HEK293 (cell line): ENCODE results near the gene VPS4A.

Experiments used
- CTCF ChIA-PET: fragments of 350-600 bp; formaldehyde crosslinking; extraction: SDS; loops from one replicate; lab custom pipeline; 2021; ENCODE audit warnings: antibody characterized with exemption; lab: Yijun Ruan, JAX
- POLR2A ChIA-PET: fragments of 300-600 bp; formaldehyde crosslinking; extraction: SDS; loops from one replicate; lab custom pipeline; 2020; ENCODE audit warnings: antibody characterized with exemption, inconsistent platforms; lab: Yijun Ruan, JAX
- H3K27ac ChIP-seq: fragments of 200-500 bp; sonication (Bioruptor generic); 2 replicates; pipeline ENCODE4 v1.5.1; 2014; ENCODE audit warnings: low read depth, low read length, control low read depth, inconsistent platforms; ENCODE audit errors: extremely low read depth
- H3K36me3 ChIP-seq, 2 experiments: fragments of 200-500 bp in 1 of 2; sonication (Bioruptor generic) in 1 of 2; 1 replicate in 1 of 2; 2 replicates in 1 of 2; pipeline ENCODE4 v1.5.1; 2014 to 2017; ENCODE audit warnings: inconsistent platforms in 2 of 2, low read length in 2 of 2; ENCODE audit not compliant: control insufficient read depth in 2 of 2, insufficient read depth in 1 of 2
- H3K4me1 ChIP-seq: fragments of 200-500 bp; sonication (Bioruptor generic); 2 replicates; pipeline ENCODE4 v1.5.1; 2014; ENCODE audit warnings: mild to moderate bottlenecking, low read length, inconsistent platforms; ENCODE audit not compliant: control insufficient read depth, insufficient read depth
- H3K4me3 ChIP-seq: 2 replicates; pipeline ENCODE4 v1.5.1; 2011; ENCODE audit warnings: low read depth, mild to moderate bottlenecking, control low read depth, low read length, moderate library complexity
- H3K9me3 ChIP-seq: fragments of 200-500 bp; sonication (Bioruptor generic); 2 replicates; pipeline ENCODE4 v1.5.1; 2014; ENCODE audit warnings: low read depth, low read length, inconsistent platforms; ENCODE audit not compliant: control insufficient read depth, insufficient read depth
- PRDM6 ChIP-seq: fragments of 450-650 bp; formaldehyde crosslinking; IDR thresholded peaks from 2 replicates; pipeline ENCODE4 v1.5.1; 2017; ENCODE audit warnings: missing biosample characterization, missing genetic modification characterization
- TSHZ1 ChIP-seq: fragments of 450-650 bp; formaldehyde crosslinking; IDR thresholded peaks from 2 replicates; pipeline ENCODE4 v1.5.1; 2016; ENCODE audit warnings: missing biosample characterization, missing genetic modification characterization, borderline replicate concordance
- ZFP37 ChIP-seq: fragments of 450-650 bp; formaldehyde crosslinking; IDR thresholded peaks from 2 replicates; pipeline ENCODE4 v1.5.1; 2016; ENCODE audit warnings: missing biosample characterization, missing genetic modification characterization
- ZNF174 ChIP-seq: fragments of 450-650 bp; formaldehyde crosslinking; IDR thresholded peaks from 2 replicates; pipeline ENCODE4 v1.5.0; 2017; ENCODE audit warnings: missing biosample characterization, mild to moderate bottlenecking, missing genetic modification characterization
- ZNF202 ChIP-seq: fragments of 450-650 bp; formaldehyde crosslinking; IDR thresholded peaks from 2 replicates; pipeline ENCODE4 v1.5.1; 2016; ENCODE audit warnings: missing biosample characterization, missing genetic modification characterization, borderline replicate concordance
- ZNF341 ChIP-seq: fragments of 450-650 bp; formaldehyde crosslinking; IDR thresholded peaks from 2 replicates; pipeline ENCODE4; 2016; ENCODE audit warnings: low read depth, missing biosample characterization, missing genetic modification characterization
- ZNF391 ChIP-seq: fragments of 450-650 bp; formaldehyde crosslinking; IDR thresholded peaks from 2 replicates; pipeline ENCODE4 v1.5.1; 2016; ENCODE audit warnings: low read depth, missing biosample characterization, missing genetic modification characterization, borderline replicate concordance
- ZNF530 ChIP-seq: fragments of 450-650 bp; formaldehyde crosslinking; IDR thresholded peaks from 2 replicates; pipeline ENCODE4 v1.5.1; 2016; ENCODE audit warnings: low read depth, missing biosample characterization, missing genetic modification characterization
- ZNF549 ChIP-seq: fragments of 450-650 bp; IDR thresholded peaks from 2 replicates; pipeline ENCODE4 v1.5.1; 2018; ENCODE audit warnings: missing biosample characterization, missing genetic modification characterization, mild to moderate bottlenecking, inconsistent platforms, moderate library complexity
- ZNF560 ChIP-seq: fragments of 450-650 bp; formaldehyde crosslinking; IDR thresholded peaks from 2 replicates; pipeline ENCODE4 v1.5.1; 2017; ENCODE audit warnings: missing biosample characterization, missing genetic modification characterization, borderline replicate concordance
- ZNF76 ChIP-seq: fragments of 450-650 bp; formaldehyde crosslinking; IDR thresholded peaks from 2 replicates; pipeline ENCODE4; 2016; ENCODE audit warnings: low read depth, missing biosample characterization, missing genetic modification characterization, borderline replicate concordance
- ZNF791 ChIP-seq: fragments of 450-650 bp; formaldehyde crosslinking; IDR thresholded peaks from 2 replicates; pipeline ENCODE4 v1.5.1; 2016; ENCODE audit warnings: missing biosample characterization, missing genetic modification characterization
- TF ChIP-seq, protein P1 (sequence below): fragments of 450-650 bp; formaldehyde crosslinking; IDR thresholded peaks from 2 replicates; pipeline ENCODE4 v1.5.1; 2016; ENCODE audit warnings: missing biosample characterization, missing genetic modification characterization

Gene VPS4A

GRCh38 chr16:69366431-69366830, 55.3 kb downstream of the VPS4A start:
- TF ChIP-seq ZNF202 (tag by site-specific recombination), result no peak
- TF ChIP-seq ZNF76 (tag by site-specific recombination), result no peak
- no peak for TF ChIP-seq ZNF549 (tag by site-specific recombination)
- TF ChIP-seq, protein P1, sequence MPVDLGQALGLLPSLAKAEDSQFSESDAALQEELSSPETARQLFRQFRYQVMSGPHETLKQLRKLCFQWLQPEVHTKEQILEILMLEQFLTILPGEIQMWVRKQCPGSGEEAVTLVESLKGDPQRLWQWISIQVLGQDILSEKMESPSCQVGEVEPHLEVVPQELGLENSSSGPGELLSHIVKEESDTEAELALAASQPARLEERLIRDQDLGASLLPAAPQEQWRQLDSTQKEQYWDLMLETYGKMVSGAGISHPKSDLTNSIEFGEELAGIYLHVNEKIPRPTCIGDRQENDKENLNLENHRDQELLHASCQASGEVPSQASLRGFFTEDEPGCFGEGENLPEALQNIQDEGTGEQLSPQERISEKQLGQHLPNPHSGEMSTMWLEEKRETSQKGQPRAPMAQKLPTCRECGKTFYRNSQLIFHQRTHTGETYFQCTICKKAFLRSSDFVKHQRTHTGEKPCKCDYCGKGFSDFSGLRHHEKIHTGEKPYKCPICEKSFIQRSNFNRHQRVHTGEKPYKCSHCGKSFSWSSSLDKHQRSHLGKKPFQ (tag by site-specific recombination), result no peak
- H3K36me3 ChIP-seq, result peaks cover 25 to 85% of the 10 kb centered on the region in 2 experiments
- no peaks in the 10 kb centered on the region for H3K4me1 ChIP-seq
- ChIA-PET CTCF (no interaction called here), POLR2A (no interaction called here)
- H3K9me3 ChIP-seq, result no peaks in the 10 kb centered on the region
- no peak overlapping the region for H3K27ac ChIP-seq
- H3K4me3 ChIP-seq, result no peak overlapping the region

DNA sequence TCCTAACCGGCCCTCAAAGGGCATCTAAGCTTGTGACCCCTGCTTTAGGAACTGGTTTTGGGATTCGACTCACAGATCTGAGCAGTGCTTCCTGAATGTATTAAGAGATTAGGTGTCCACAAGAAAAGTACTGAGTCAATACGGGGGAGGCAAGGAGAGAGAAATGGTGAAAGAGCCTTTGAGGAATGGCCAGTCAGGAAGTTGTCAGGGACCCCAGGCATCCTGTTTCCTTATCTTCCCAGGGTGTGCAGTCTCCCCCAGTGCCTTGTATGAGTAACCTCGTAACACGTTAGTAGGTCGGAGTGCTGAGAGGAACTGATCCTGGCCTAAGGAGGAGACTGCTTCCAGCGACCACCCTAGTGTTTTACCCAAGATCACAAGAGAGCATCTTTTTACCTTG, 56.8 kb downstream of the VPS4A start:
- H3K4me3 ChIP-seq, result no peak overlapping the region
- ChIA-PET CTCF (no interaction called here), POLR2A (no interaction called here)
- H3K36me3 ChIP-seq, result peaks cover 33 to 95% of the 10 kb centered on the region in 2 experiments
- no peak for TF ChIP-seq PRDM6 (tag by site-specific recombination)
- no peak for TF ChIP-seq ZNF791
- no peaks in the 10 kb centered on the region for H3K4me1 ChIP-seq
- H3K9me3 ChIP-seq, result no peaks in the 10 kb centered on the region
- no peak overlapping the region for H3K27ac ChIP-seq

GRCh38 chr16:69368866-69369265, 57.7 kb downstream of the VPS4A start:
- CTCF ChIA-PET, result no interaction called here

More at GRCh38 chr16:69368866-69369265, 57.7 kb downstream of the VPS4A start:
- POLR2A ChIA-PET, result no interaction called here
- Histone ChIP-seq H3K27ac (no peak overlapping the region), H3K36me3 (peaks cover 33 to 93% of the 10 kb centered on the region in 2 experiments), H3K9me3 (no peaks in the 10 kb centered on the region), H3K4me3 (no peak overlapping the region), H3K4me1 (no peaks in the 10 kb centered on the region)
- TF ChIP-seq ZFP37 (tag by site-specific recombination) (no peak), ZNF391 (tag by site-specific recombination) (no peak), ZNF560 (tag by site-specific recombination) (no peak), ZNF174 (tag by site-specific recombination) (no peak), TSHZ1 (tag by site-specific recombination) (no peak), ZNF530 (tag by site-specific recombination) (no peak), ZNF341 (tag by site-specific recombination) (no peak)
